Kidney epithelial cell (primary cell): Measurements from ENCODE around the gene REXO2. TPM values are rescaled to one million over a fixed set of nuclear protein-coding genes. Genes with fewer than 3 reads are reported as not detected.

ENCODE experiments used
- DNase-seq: peaks from one replicate; pipeline ENCODE4 v3.0.0-alpha.2; 2010; ENCODE audit warnings: low read depth
- H3K27me3 ChIP-seq: 2 replicates; pipeline ENCODE4 v1.6.0; 2011; ENCODE audit warnings: low read length; ENCODE audit not compliant: control insufficient read depth, insufficient read depth
- H3K36me3 ChIP-seq: 2 replicates; pipeline ENCODE4 v1.5.1; 2011; ENCODE audit warnings: low read length; ENCODE audit not compliant: control insufficient read depth, insufficient read depth
- H3K4me3 ChIP-seq: 2 replicates; pipeline ENCODE4 v1.5.1; 2011; ENCODE audit warnings: low read depth, mild to moderate bottlenecking, control low read depth, low read length
- total RNA-seq: library from RNA; depleted of rRNA; stranded (reverse); fragments of >200 nt; gene quantifications from 2 replicates; pipeline ENCODE4 v1.2.3, GENCODE V29; 2015
- TF ChIP-seq, protein P1 (sequence below): IDR thresholded peaks from 2 replicates; pipeline ENCODE4 v1.5.1; 2011; ENCODE audit warnings: mild to moderate bottlenecking, moderate library complexity, low read length, control low read depth, inconsistent platforms; ENCODE audit not compliant: insufficient read depth, poor library complexity, severe bottlenecking

REXO2 gene
- total RNA-seq, 1 donor from 2014 or later: 147 TPM

DNA sequence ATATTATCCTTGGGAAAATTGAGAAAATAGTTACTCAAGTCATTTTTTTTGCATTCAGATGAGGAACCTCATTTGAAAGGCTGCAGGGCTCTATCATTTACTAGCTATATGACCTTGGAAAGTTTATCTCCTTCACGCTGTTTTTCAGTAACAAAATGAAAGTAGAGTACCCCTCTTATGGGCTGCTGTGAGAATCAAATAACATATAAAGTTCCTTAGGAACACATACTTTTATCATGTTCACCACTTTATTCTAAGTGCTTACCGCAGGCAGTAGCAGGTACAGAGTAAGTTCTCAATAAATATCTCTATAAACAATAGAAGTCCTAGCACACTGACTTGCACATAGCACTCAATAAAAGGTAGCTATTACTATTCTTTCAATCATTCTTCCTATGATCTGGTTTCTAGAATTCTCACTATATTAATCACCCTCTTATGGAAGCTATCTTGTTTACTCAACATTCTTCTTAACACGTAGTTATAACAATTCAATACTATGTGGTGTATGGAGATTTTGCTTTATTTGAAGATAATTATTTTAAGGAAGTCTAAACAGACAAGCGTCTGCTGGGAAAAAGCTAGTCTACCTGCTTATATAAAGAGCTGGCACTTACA, 40.9 kb upstream of the REXO2 start:
- Histone ChIP-seq H3K27me3 (no peaks in the 10 kb centered on the region), H3K36me3 (no peaks in the 10 kb centered on the region), H3K4me3 (no peak overlapping the region)
- TF ChIP-seq, protein P1, sequence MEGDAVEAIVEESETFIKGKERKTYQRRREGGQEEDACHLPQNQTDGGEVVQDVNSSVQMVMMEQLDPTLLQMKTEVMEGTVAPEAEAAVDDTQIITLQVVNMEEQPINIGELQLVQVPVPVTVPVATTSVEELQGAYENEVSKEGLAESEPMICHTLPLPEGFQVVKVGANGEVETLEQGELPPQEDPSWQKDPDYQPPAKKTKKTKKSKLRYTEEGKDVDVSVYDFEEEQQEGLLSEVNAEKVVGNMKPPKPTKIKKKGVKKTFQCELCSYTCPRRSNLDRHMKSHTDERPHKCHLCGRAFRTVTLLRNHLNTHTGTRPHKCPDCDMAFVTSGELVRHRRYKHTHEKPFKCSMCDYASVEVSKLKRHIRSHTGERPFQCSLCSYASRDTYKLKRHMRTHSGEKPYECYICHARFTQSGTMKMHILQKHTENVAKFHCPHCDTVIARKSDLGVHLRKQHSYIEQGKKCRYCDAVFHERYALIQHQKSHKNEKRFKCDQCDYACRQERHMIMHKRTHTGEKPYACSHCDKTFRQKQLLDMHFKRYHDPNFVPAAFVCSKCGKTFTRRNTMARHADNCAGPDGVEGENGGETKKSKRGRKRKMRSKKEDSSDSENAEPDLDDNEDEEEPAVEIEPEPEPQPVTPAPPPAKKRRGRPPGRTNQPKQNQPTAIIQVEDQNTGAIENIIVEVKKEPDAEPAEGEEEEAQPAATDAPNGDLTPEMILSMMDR: no peak
- no peak for DNase-seq

- Histone ChIP-seq H3K4me3 (peak overlapping the region; percentile 85), H3K27me3 (no peaks in the 10 kb centered on the region), H3K36me3 (no peaks in the 10 kb centered on the region)
- DNase-seq: no peak
- TF ChIP-seq, protein P1: no peak
Measured at GRCh38 chr11:114399490-114400215, 39.6 kb upstream of the REXO2 start.

- TF ChIP-seq, protein P1: no peak
Measured at GRCh38 chr11:114400216-114400914, 38.9 kb upstream of the REXO2 start, which contains the start of the genes C11orf71 and RBM7. Gene C11orf71, minus strand, starts transcription at chr11:114400511. Its CDS starts 180 bp downstream, at chr11:114400331. Gene RBM7, plus strand, starts transcription at chr11:114400666. Its CDS starts 6 bp downstream, at chr11:114400672.

GRCh38 chr11:114400915-114401223, 38.4 kb upstream of the REXO2 start:
- no peaks in the 10 kb centered on the region for H3K27me3 ChIP-seq
- H3K36me3 ChIP-seq: no peaks in the 10 kb centered on the region
- peak overlapping the region; percentile 85 for H3K4me3 ChIP-seq
- no peak for DNase-seq
- TF ChIP-seq, protein P1: no peak

More at GRCh38 chr11:114400216-114400914, 38.9 kb upstream of the REXO2 start, which contains the start of the genes C11orf71 and RBM7:
- H3K27me3 ChIP-seq: no peaks in the 10 kb centered on the region
- H3K4me3 ChIP-seq: peak within 1 kb of the TSS; percentile 85
- no peaks in the 10 kb centered on the region for H3K36me3 ChIP-seq
- DNase-seq: peak; percentile 95

DNA sequence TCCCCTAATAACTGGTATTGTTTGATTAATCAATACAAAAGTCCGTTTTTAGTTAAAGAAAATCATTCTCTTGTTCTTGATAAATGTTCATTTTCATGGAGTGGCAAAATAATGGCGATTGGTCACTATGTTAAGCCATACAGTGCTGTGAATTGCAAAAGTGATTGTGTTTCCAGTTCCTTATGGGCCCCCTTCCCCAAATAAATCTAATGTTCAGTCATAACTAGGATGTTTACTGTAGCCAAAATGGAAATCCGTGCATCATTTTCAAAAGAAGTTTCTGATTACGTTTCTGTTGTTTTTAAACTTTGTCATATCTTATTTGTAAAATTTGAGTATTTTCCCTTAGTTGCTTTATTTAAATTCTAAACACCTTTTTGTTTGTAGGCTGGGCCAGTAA, 38.0 kb upstream of the REXO2 start:
- Histone ChIP-seq H3K4me3 (peak overlapping the region; percentile 85), H3K27me3 (no peaks in the 10 kb centered on the region), H3K36me3 (no peaks in the 10 kb centered on the region)
- TF ChIP-seq, protein P1: no peak
- DNase-seq: no peak
